Measurements from ENCODE around the gene NAT10.

The NAT10 gene

GRCh38 chr11:34191578-34191977, 86.1 kb downstream of the NAT10 start:
- no peak for DNase-seq

GRCh38 chr11:34192481-34193401, 87.3 kb downstream of the NAT10 start:
- DNase-seq: peak in 1 of 2 donors; percentile 9

GRCh38 chr11:34194576-34195335, 89.3 kb downstream of the NAT10 start:
- DNase-seq: no peak
